Prostate gland (tissue), 2 donors: Measurements from ENCODE around the gene INTS12.

Experiments used
- POLR2A ChIP-seq: fragments of 450-650 bp; IDR thresholded peaks from one replicate; pipeline ENCODE4 v1.6.1; 2016; ENCODE audit warnings: antibody characterized with exemption, mild to moderate bottlenecking
- POLR2AphosphoS5 ChIP-seq: sonication (generic); formaldehyde crosslinking; IDR thresholded peaks from one replicate; pipeline ENCODE4 v1.6.1; 2017; ENCODE audit warnings: antibody characterized with exemption
- TF ChIP-seq, protein P1 (sequence below), 4 experiments: fragments of 200-600 bp in 2 of 4; fragments of 450-650 bp in 2 of 4; sonication (generic) in 2 of 4; IDR thresholded peaks; 1 replicate in 3 of 4; 2 replicates in 1 of 4; pipeline ENCODE4 v1.5.1; 2016 to 2019; ENCODE audit warnings: antibody characterized with exemption in 4 of 4, mild to moderate bottlenecking in 2 of 4, moderate library complexity in 2 of 4

GRCh38 chr4:105661028-105661427 lies 47.5 kb downstream of the INTS12 start:
- TF ChIP-seq POLR2A (no peak), POLR2AphosphoS5 (no peak)
- TF ChIP-seq, protein P1, sequence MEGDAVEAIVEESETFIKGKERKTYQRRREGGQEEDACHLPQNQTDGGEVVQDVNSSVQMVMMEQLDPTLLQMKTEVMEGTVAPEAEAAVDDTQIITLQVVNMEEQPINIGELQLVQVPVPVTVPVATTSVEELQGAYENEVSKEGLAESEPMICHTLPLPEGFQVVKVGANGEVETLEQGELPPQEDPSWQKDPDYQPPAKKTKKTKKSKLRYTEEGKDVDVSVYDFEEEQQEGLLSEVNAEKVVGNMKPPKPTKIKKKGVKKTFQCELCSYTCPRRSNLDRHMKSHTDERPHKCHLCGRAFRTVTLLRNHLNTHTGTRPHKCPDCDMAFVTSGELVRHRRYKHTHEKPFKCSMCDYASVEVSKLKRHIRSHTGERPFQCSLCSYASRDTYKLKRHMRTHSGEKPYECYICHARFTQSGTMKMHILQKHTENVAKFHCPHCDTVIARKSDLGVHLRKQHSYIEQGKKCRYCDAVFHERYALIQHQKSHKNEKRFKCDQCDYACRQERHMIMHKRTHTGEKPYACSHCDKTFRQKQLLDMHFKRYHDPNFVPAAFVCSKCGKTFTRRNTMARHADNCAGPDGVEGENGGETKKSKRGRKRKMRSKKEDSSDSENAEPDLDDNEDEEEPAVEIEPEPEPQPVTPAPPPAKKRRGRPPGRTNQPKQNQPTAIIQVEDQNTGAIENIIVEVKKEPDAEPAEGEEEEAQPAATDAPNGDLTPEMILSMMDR (IDR thresholded peaks at IDR 0.05) = no peak
